PFSK-1 (cell line): ENCODE results near the gene NUTF2.

Source experiments
- FOXP2 ChIP-seq: optimal IDR thresholded peaks from 2 replicates; pipeline ENCODE3; 2011; ENCODE audit warnings: borderline replicate concordance, control low read depth, inconsistent platforms; ENCODE audit not compliant: insufficient read depth; ENCODE audit errors: extremely low read length, extremely low read depth
- POLR2AphosphoS5 ChIP-seq: IDR thresholded peaks from 2 replicates; pipeline ENCODE4 v1.6.1; 2012; ENCODE audit warnings: low read depth, mild to moderate bottlenecking, control low read depth, low read length, moderate library complexity
- SIN3A ChIP-seq: IDR thresholded peaks from 2 replicates; pipeline ENCODE4 v1.6.1; 2012; ENCODE audit warnings: mild to moderate bottlenecking, low read length, moderate library complexity, borderline replicate concordance; ENCODE audit not compliant: insufficient read depth
- TAF1 ChIP-seq: IDR thresholded peaks from 2 replicates; pipeline ENCODE4 v1.6.1; 2012; ENCODE audit warnings: low read length, control low read depth, borderline replicate concordance; ENCODE audit not compliant: insufficient read depth
- TF ChIP-seq, protein P1 (sequence below), 2 experiments: IDR thresholded peaks; 2 replicates each; pipeline versions ENCODE4 v1.6.1 to v1.8.0; 2011 to 2012; ENCODE audit warnings: low read depth in 2 of 2, low read length in 2 of 2, control low read depth in 1 of 2, inconsistent platforms in 1 of 2, mild to moderate bottlenecking in 1 of 2, moderate library complexity in 1 of 2; ENCODE audit not compliant: insufficient read depth in 1 of 2

Gene NUTF2

GRCh38 chr16:67825119-67825518 lies 21.6 kb upstream of the NUTF2 start:
- TF ChIP-seq POLR2AphosphoS5 (no peak), TAF1 (no peak), SIN3A (no peak), FOXP2 (no peak)
- TF ChIP-seq, protein P1, sequence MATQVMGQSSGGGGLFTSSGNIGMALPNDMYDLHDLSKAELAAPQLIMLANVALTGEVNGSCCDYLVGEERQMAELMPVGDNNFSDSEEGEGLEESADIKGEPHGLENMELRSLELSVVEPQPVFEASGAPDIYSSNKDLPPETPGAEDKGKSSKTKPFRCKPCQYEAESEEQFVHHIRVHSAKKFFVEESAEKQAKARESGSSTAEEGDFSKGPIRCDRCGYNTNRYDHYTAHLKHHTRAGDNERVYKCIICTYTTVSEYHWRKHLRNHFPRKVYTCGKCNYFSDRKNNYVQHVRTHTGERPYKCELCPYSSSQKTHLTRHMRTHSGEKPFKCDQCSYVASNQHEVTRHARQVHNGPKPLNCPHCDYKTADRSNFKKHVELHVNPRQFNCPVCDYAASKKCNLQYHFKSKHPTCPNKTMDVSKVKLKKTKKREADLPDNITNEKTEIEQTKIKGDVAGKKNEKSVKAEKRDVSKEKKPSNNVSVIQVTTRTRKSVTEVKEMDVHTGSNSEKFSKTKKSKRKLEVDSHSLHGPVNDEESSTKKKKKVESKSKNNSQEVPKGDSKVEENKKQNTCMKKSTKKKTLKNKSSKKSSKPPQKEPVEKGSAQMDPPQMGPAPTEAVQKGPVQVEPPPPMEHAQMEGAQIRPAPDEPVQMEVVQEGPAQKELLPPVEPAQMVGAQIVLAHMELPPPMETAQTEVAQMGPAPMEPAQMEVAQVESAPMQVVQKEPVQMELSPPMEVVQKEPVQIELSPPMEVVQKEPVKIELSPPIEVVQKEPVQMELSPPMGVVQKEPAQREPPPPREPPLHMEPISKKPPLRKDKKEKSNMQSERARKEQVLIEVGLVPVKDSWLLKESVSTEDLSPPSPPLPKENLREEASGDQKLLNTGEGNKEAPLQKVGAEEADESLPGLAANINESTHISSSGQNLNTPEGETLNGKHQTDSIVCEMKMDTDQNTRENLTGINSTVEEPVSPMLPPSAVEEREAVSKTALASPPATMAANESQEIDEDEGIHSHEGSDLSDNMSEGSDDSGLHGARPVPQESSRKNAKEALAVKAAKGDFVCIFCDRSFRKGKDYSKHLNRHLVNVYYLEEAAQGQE (IDR thresholded peaks at IDR 0.05; ENCODE audit: insufficient read depth in 1 of 2, low read depth in 2 of 2, low read length in 2 of 2), result no peak

DNA sequence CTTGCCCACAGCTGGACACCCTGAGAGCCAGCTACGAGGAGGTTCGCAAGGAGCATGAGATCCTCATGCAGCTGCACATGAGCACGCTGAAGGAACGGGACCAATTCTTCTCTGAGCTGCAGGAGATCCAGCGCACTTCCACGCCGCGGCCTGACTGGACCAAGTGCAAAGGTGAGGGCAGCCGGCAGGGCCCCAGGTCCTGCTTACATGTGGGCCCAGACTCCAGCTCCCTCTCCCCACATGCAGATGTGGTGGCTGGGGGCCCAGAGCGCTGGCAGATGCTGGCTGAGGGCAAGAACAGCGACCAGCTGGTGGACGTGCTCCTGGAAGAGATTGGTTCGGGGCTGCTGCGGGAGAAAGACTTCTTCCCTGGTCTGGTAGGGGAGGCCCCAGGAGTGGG lies 20.8 kb upstream of the NUTF2 start:
- no peak for TF ChIP-seq SIN3A
- TF ChIP-seq, protein P1 (IDR thresholded peaks at IDR 0.05; ENCODE audit: insufficient read depth in 1 of 2, low read depth in 2 of 2, low read length in 2 of 2), result no peak
- TF ChIP-seq POLR2AphosphoS5, result no peak
- no peak for TF ChIP-seq TAF1
- TF ChIP-seq FOXP2, result no peak

GRCh38 chr16:67828651-67829050 lies 18.1 kb upstream of the NUTF2 start:
- no peak for TF ChIP-seq POLR2AphosphoS5
- no peak for TF ChIP-seq FOXP2
- TF ChIP-seq TAF1, result no peak
- TF ChIP-seq, protein P1 (IDR thresholded peaks at IDR 0.05; ENCODE audit: insufficient read depth in 1 of 2, low read depth in 2 of 2, low read length in 2 of 2), result no peak
- no peak for TF ChIP-seq SIN3A

GRCh38 chr16:67833030-67833414 lies 13.7 kb upstream of the NUTF2 start:
- TF ChIP-seq, protein P1 (IDR thresholded peaks at IDR 0.05; ENCODE audit: insufficient read depth in 1 of 2, low read depth in 2 of 2, low read length in 2 of 2), result no peak
- TF ChIP-seq SIN3A, result peak; percentile 30; the same call in 1 of the 2 replicates

DNA sequence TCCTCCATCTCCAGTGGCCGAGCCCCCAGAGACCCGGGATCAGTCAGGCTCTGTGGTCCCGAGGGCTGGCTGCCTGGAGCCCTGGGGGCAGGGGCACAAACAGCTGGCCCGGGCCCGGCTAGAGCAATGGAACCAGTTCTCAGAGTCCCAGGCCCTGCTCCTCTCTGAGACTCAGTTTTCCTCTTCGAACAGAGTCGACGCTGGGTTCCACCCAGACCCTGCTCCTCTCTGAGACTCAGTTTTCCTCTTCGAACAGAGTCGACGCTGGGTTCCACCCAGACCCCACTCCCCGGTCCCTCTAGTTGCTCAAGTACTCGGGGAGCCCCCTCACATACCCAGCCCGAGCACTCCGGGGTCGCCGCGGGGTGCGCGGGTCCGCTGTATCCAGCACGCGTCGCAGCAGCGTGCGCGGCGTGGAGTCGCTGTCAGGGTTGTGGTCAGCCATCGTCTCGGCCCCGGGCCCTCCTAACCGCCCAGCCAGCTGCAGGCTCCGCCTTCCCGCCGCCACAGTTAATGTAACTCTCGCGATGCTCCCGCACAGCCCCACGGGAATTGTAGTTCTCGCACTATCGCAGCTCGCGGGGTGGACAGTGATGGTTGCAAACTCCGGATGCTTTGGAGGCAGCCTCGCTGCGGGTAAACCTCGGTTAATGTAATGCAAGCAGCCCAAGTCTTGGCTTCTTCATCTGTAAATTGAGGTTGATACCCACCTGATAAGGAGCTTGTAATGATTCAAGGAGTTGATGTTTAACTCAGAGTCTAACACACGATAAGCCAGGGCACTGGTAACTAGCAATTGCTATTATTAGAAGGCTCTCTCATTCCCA lies 13.1 kb upstream of the NUTF2 start:
- TF ChIP-seq TAF1 (peak; percentile 93), FOXP2 (peak; percentile 61), POLR2AphosphoS5 (peak; percentile 80), SIN3A (peak; percentile 94; the same call in 1 of the 2 replicates)
- TF ChIP-seq, protein P1 (IDR thresholded peaks at IDR 0.05; ENCODE audit: insufficient read depth in 1 of 2, low read depth in 2 of 2, low read length in 2 of 2), result no peak
